GM20000 (cell line): ENCODE results near the gene CHORDC1.

ENCODE experiments used
- DNase-seq: peaks from one replicate; pipeline ENCODE4 v3.0.0; 2012; ENCODE audit warnings: low spot score
- TF ChIP-seq, protein P1 (sequence below): IDR thresholded peaks from 2 replicates; pipeline ENCODE4 v1.5.1; 2012; ENCODE audit warnings: mild to moderate bottlenecking, control low read depth; ENCODE audit errors: extremely low read depth, missing control alignments

The CHORDC1 gene

DNA sequence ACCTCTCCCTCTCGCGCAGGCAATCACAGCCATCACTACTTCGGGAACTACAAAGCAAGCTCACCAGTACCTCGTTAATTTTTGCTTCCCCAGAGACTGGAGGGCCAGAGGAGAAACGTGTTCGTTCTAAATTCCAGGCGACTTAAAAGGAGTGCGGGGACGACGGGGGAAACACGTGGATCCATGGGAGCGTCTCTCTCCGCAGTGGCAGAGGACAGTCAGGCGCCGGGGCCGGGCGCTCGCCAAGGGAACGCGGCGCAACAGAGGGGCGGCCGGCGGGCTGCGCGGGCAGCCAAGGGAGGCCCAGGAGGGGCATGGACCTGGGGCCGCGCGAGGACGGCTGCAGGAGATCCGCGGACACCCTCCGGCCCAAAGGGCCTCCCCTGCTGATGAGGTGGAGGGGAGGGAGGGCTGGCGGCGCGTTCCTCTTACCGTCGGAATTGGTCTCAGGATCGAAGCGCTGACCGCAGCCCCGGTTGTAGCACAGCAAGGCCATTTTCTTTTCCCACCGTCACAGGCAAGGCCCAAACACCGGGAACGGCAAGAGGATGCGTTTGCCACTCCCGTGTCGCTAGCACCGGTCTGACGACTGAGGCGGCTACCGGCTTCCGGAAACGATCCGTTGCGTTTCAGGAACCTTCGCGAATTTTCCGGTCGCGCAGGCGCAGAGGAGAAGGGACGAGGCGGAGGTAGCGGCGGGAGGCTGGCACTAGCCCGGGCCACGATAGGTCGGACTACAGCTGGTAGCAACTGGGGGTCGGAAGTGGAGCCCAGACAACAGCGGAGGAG lies at the start of gene CHORDC1:
Gene CHORDC1 (minus strand): TSS at position 591 of the 789 bp plus-strand sequence. CDS start 95 bp downstream, at position 496.
- TF ChIP-seq, protein P1, sequence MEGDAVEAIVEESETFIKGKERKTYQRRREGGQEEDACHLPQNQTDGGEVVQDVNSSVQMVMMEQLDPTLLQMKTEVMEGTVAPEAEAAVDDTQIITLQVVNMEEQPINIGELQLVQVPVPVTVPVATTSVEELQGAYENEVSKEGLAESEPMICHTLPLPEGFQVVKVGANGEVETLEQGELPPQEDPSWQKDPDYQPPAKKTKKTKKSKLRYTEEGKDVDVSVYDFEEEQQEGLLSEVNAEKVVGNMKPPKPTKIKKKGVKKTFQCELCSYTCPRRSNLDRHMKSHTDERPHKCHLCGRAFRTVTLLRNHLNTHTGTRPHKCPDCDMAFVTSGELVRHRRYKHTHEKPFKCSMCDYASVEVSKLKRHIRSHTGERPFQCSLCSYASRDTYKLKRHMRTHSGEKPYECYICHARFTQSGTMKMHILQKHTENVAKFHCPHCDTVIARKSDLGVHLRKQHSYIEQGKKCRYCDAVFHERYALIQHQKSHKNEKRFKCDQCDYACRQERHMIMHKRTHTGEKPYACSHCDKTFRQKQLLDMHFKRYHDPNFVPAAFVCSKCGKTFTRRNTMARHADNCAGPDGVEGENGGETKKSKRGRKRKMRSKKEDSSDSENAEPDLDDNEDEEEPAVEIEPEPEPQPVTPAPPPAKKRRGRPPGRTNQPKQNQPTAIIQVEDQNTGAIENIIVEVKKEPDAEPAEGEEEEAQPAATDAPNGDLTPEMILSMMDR, result no peak
- DNase-seq, result peak; percentile 93

DNA sequence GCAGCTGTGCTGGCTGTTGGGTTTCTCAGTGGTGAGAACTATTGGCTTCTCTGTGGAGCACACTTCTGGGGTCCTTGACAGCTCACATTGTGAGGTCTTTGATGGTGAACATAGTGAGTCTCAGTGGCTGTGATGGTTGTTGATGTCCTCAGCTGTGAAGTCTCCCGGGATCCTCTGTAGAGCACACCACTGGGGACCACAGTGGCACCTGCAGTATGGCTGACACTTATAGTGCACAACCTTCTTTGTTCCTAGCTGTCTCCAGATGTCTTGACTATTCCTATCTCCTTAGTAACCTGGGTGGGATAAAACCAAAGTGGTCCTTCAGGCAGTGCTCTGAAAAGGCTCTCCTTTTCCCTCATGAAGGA lies 34.3 kb upstream of the CHORDC1 start:
- DNase-seq, result no peak
- TF ChIP-seq, protein P1, result no peak

DNA sequence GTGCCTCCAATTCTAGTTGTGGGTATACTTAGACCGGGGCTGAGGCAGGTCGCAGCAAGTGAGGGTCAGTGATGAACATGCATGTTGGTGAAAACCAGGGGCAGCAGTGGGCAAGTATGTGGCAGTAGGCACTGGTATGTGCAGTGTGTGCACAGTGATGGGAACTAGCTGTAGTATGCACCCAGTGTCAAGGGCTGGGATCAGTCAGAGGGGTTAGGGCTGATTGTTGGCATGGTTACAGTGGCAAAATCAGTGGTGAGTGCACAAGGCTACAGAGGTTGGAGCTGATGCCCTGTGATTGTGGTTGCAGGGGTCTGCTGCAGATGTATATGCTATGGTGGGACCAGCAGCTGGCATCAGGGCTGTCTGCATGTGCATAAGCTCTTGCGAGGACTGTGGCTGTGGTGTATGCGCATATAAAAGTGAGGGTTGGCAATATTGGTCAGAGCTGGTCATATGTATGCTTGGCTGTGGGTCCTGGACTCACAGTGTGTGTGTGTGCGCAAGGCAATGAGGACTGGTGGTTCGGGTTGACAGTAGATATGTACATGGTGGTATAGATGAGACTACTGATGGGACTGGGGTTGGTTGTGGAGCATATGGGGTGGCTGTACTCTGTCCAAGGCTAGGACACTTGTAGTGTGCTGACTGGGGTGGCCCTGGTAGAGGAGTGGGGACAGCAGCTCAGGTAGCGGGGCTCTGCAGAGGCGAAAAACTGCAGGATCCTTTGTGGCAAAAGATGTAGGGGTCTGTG lies 33.7 kb upstream of the CHORDC1 start:
- DNase-seq, result no peak
- TF ChIP-seq, protein P1, result no peak

DNA sequence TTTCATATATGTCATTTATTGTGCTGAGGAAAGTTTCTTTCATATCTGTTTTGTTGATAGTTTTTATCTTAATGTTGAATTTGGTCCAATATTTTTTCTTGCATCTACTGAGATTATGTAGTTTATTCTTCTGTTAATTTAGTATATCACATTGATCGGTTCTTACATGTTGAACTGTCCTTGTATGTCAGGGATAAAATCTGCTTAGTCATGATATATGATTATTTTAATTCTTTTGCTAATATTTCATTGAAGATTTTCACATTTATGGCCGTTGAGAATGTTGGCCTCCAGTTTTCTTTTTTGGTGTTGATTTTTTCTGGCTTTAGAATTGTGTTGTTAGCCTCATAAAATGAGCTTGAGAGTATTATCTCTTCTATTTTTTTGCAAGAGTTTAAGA lies 31.2 kb upstream of the CHORDC1 start:
- TF ChIP-seq, protein P1, result no peak
- no peak for DNase-seq

DNA sequence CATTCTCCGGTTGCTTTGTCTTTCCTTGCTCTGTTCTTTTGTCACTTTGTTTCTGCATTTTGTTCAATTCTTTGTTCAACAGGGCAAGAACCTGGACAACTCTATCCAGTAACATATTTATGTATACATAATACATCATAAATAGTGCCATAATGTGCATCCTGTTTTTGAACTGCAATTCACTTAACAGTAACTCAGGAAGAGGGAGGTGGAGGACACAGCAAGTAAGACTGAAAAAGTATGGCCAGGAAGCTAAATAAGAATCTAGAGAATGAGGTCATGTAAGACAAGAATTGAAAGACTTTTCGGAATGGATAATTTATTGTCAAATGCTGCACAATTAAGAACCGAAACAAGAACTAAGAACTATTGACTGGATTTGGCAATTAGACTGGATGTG lies 29.2 kb upstream of the CHORDC1 start:
- DNase-seq, result no peak
- TF ChIP-seq, protein P1, result no peak

DNA sequence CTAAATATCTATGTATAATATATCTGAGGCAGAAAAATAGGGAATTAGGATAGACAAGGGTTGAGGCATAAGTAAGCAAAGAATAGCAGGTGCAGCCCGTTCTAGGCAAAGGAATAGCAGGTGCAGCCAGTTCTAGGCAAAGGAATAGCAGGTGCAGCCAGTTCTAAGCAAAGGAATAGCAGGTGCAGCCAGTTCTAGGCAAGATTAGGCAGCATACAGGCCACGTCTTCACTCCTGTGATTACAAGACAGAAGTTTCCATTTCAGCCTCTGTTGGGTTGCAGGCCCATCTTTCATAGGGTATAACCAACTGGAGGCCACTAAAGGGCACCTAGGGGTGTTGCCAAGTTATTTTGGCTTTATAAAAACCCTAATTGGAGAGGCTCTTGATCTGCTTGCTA lies 28.8 kb upstream of the CHORDC1 start:
- no peak for DNase-seq

DNA sequence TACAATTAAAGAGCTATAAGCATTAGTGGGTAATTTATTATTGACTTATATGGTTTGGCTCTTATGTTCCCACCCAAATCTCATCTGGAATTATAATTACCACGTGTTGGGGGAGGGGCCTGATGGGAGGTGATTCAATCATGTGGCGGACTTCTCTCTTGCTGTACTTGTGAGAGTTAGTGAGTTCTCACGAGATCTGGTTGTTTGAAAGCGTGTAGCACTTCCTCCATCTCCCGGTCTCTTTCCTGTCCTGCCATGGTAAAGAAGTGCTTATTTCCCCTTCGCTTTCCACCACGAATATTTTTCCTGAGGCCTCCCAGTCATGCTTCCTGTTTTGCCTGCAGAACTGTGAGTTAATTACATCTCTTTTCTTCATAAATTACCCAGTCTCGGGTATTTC lies 28.1 kb upstream of the CHORDC1 start:
- DNase-seq, result no peak

More for the DNA sequence above, 28.8 kb upstream of the CHORDC1 start:
- TF ChIP-seq, protein P1, result no peak

More for the DNA sequence above, 28.1 kb upstream of the CHORDC1 start:
- TF ChIP-seq, protein P1, result no peak
